Renal pelvis (tissue), 4 donors: ENCODE results near the gene RENBP. TPM values are rescaled to one million over a fixed set of nuclear protein-coding genes. Genes with fewer than 3 reads are reported as not detected.

ENCODE experiments used
- DNase-seq: peaks from one replicate; pipeline ENCODE4 v3.0.0-alpha.2; 2013
- polyA plus RNA-seq, 3 donors: library from polyadenylated mRNA; unstranded; fragments of 120-200 nt; gene quantifications; one replicate each; pipeline ENCODE4 v1.2.1, GENCODE V29; 2013; ENCODE audit not compliant: insufficient read length in 3 of 3

The RENBP gene
- polyA plus RNA-seq, 3 donors = 24.6 to 26.5 (median 24.7) TPM

GRCh38 chrX:153972368-153973126, 28.1 kb upstream of the RENBP start, which contains the start of gene TMEM187:
Gene TMEM187, plus strand, starts transcription at chrX:153972754. Its CDS starts 9,309 bp downstream, at chrX:153982063.
- DNase-seq = peak; percentile 86

DNA sequence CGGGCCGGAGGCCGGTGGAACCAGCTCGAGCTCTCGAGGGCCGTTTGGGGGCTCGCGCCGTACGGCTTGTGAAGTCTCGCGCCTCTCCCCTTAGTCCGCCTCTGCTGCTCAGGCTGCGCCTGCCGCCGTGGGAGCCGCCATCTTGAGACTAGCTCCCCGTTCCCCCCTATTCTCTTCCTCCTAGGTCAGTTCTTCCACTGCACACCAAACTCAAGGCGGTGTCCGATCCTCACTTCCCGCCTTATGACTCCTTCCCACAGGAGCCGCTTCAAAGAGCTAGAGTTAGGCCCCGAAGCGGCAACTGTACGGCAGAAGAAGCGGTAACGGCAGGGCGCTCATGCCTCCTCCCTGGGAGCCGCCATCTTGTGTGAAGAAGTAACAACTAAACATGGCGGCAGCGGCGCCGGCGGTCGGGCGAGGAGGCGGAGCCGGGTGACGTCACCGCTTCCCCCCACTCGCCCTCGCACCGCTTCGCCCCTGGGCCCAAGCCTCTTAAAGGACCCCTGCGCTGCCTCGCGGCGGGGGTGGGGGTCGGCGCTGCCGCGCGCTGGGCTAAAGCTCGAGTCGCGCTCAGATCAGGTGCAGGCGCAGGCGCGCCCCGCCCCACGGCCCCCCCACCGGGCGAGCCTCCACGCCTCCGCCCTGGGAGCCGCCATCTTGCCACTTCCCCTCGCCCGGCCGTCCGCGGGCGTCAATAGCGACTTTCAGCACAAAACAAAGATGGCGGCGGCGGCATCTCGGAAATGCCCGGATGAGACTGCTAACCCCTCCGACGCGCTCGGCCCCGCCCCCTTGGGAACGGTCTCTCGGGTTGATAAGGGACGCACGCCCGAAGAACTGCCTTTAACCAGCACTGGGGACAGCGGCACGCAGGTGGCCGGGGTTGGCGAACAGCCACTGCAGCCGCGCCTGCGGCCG, 27.3 kb upstream of the RENBP start, which contains the start of gene HCFC1:
Gene HCFC1, minus strand, starts transcription at position 369 of the 918 bp plus-strand sequence. CDS start 978 bp downstream, outside the sequence.
- DNase-seq = peak; percentile 94

- DNase-seq = peak; percentile 91
Observed at GRCh38 chrX:153971124-153971449, 26.6 kb upstream of the RENBP start.

DNA sequence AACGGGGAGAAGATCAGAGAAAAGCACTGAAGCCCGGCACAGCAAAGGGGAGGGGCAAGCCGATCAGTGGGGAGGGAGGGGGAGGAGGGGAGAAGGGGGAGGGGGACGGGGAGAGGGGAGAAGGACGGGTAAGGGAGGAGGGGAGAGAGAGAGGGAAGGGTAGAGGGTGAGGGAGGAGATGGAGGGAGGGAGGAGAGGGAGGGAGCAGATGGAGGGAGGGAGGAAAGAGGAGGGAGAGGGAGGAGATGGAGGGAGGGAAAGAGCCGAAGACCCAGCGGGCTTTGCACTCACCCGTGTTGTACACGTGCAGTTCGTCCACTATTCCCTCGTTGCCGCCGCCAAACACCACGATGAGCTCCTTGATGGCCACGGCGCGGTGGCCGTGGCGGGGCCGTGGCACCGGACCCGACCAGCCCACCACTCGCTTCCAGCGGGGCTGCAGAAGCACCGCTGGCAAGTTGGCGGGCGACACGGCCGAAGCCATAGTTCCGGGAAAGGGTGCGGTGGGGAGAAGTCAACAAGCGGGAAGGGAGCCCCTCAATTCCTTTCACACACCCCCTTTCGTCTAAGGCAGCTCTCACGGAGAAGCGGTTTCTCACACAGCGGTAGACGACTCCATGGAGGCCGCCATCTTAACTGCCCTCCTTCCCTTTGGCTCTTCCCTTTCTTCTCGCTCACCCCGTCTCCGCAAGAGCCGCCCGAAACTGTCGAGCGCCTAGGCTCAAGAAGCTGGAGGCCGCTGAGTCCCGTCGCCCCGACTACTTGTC, 26.1 kb upstream of the RENBP start:
- DNase-seq = peak; percentile 38

DNA sequence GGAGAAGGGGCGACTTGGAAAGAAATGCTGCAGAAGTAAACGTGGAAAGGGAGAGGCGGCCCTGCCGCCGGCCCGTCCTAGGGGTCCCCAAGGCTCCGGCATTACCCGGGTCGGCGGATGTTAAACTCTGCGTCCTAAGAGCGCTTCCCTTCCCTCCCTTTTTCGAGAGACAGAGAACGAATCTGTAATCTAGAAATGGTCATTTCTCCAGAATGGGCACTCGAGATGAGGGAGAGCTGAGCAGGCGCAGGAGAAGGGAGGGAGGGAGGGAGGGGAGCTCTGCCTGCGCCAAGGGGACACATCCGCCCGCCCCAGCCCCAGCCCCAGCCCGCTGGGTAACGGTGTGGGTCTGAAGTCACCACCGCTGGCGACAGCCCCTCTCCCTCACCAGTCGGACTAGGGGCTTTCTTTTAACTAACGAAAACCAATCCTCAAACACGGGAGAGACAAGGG, 25.5 kb upstream of the RENBP start:
- no peak for DNase-seq

GRCh38 chrX:153969125-153969903, 24.9 kb upstream of the RENBP start:
- DNase-seq = no peak

DNA sequence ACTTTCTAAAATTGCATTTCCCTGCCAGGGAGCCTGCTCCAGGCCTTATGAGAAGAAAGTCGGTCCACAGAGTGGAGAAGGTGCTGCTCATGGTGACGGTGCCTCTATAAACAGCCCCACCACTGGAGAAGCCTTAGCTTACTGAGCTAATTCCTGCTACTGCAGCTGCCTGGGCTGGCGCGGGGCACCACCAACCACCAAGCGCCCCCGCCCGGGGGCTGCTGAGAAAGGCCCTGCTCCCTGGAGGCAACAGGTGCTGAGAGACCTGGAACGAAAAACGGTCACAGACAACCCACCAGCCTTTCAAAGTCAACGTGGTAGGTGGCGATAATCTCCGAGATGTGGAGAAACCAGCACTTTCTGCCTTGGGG, 24.3 kb upstream of the RENBP start:
- no peak for DNase-seq

- DNase-seq = no peak
Observed at GRCh38 chrX:153968255-153968654, 23.8 kb upstream of the RENBP start.

DNA sequence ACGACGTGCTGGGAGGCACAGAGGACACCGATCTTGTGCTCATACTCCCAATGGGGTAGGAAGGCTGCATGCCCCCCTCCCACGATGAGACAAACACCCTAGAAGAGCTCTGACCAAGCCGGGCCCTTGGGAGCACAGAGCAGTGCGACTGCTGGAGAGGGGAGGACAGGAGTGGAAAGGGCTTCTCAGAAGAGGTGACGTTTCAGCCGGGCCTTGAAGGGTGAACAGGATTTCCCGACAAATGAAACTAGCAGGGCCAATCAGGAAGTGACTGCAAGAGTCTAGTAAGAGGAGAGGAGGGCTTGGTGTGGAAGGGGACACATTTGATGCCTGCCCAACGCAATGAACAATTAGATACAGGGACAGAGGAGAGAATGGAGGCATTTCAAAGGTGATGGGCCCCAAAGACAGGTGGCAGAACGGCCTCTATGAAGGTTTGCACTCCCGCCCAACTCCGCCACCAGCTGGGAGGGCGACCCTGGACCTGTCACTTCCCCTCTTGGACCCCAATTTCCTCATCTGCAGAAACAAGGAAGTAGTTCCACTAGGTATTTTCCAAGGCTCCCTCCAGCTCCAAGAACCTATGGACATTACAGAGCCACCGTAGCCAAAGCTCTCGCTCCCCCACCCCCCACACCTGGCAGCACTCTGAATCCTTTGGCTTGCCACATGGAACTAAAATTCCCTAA, 23.2 kb upstream of the RENBP start:
- no peak for DNase-seq

GRCh38 chrX:153966841-153967535, 22.5 kb upstream of the RENBP start:
- no peak for DNase-seq

GRCh38 chrX:153966283-153966688, 21.8 kb upstream of the RENBP start:
- no peak for DNase-seq

DNA sequence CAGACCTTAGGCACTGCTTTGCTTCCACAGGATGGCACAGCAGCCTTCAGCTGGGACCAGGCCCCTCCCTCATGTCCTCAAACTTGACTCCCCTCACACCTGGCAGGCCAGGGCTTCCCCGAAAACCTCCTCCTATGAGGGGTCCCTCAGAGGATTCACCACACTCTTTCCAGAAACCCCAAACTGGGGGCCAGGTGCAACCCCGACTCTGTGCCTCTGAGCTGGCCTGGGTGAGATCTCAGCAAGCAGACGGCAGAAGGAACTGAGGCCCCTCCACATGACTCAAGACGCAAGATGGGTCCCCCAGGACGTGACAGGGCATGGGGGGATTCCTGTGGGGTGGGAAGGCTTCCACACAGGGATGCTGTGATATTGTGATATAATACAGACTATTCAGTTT, 21.0 kb upstream of the RENBP start:
- no peak for DNase-seq

DNA sequence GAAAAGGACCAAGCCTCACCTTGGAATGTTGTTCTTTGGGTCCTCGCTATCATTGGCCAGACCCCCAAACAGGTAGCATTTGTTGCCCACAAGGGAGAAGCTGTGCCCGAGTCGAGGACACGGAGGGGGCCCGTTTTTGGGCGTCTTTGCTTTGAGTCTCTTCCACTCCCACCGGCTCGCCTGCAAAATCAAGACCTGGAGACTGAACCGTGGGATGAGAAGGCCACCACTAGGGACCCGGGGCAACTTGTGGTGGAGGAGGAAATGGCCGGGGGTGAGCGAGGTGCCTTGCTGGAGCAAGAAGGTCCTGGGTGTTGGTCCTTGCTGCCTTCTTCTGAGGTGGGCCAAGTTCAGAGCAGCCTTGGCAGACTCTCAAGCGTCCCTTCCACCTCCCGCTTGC, 19.7 kb upstream of the RENBP start:
- no peak for DNase-seq

DNA sequence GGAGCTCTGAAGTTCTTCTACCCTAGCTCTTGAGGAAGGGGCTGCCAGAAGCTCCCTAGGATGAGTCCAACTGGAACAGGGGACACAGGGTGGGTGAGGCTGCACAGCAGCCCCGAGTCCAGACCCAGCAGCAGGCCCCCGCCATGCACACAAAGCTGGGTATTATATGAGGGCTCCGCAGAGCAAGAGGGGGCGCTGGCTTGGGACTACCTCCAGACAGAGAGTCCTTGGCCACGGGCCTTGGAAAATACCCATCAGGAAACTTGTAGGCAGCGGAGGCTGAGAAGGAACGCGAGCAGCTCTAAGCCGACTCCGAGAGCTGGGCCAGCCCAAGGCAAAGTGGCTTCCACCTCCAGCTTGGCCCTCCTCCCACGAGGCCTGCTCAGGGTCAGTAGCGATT, 19.1 kb upstream of the RENBP start:
- DNase-seq = no peak

GRCh38 chrX:153961292-153961691, 16.8 kb upstream of the RENBP start:
- DNase-seq = no peak

DNA sequence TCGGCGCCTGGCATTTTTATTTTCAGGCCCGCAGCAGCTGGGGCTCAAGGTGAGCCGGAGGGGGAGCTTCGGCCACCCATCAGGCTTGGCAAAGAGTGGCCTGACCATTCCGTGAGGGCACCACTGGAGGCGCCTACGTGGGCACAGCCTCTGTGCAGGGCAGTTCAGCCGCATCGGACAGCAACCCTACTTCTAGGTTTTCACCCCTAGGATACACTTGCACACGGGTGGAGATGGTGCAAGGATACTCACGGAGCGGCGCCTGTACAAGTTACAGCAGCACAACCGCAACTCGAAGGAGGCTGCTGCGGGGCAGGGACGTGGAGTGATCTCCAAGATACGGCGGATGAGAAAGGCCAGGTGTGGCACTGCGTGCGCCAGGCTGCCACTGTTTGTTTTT, 16.3 kb upstream of the RENBP start:
- no peak for DNase-seq

- DNase-seq = no peak
Observed at GRCh38 chrX:153960077-153960476, 15.6 kb upstream of the RENBP start.

DNA sequence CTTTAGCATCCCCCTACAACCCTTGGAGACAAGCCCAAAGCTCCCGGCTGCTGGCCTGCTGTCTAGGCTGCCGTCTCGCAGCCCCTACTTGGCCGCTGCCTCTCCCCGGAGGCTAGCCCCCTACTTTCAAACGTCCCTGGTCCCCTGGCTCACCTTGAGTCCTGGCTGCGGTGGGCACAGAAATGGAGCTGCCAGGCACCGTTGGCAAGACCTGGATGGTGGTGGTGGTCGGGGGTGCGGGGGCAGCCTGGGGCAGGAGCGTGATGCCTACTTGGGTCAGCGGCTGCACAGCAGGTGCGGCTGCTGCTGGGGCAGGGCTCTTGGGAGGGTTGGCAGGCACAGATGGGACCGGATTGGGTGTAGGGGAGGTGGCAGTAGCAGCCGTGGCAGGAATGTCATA, 15.2 kb upstream of the RENBP start:
- DNase-seq = no peak

GRCh38 chrX:153958605-153959004, 14.2 kb upstream of the RENBP start:
- no peak for DNase-seq

- DNase-seq = no peak
Observed at GRCh38 chrX:153957224-153957623, 12.8 kb upstream of the RENBP start.
